Esophagus muscularis mucosa (tissue), 4 donors: ENCODE results near the gene NINJ2. TPM values are rescaled to one million over a fixed set of nuclear protein-coding genes. Genes with fewer than 3 reads are reported as not detected.

Experiments
- DNase-seq: peaks from one replicate; pipeline ENCODE4 v3.0.0-alpha.2; 2017; ENCODE audit errors: extremely low spot score
- H3K27ac ChIP-seq, 4 donors: fragments of 200-600 bp; sonication (generic); replicated peaks in 1 of 4; 1 replicate in 3 of 4; 2 replicates in 1 of 4; pipeline ENCODE4 v1.5.1; 2016 to 2019; ENCODE audit warnings: mild to moderate bottlenecking in 1 of 4
- H3K27me3 ChIP-seq, 4 donors: fragments of 200-600 bp; sonication (generic); one replicate each; pipeline versions ENCODE4 v1.5.1 to v1.6.0; 2016 to 2019
- H3K36me3 ChIP-seq, 4 donors: fragments of 200-600 bp; sonication (generic); one replicate each; pipeline ENCODE4 v1.5.1; 2016 to 2019
- H3K4me1 ChIP-seq, 4 donors: fragments of 200-600 bp; sonication (generic); one replicate each; pipeline ENCODE4 v1.5.1; 2016 to 2019
- H3K4me3 ChIP-seq, 4 donors: fragments of 200-600 bp; sonication (generic); 1 replicate in 2 of 4; 2 replicates in 2 of 4; pipeline ENCODE4 v1.5.1; 2016 to 2019; ENCODE audit warnings: mild to moderate bottlenecking in 4 of 4, moderate library complexity in 1 of 4
- H3K9me3 ChIP-seq, 4 donors: fragments of 200-600 bp; sonication (generic); 1 replicate in 3 of 4; 2 replicates in 1 of 4; pipeline ENCODE4 v1.5.1; 2016 to 2019
- CTCF ChIP-seq, 3 experiments: fragments of 200-600 bp in 2 of 3; fragments of 450-650 bp in 1 of 3; sonication (generic) in 2 of 3; IDR thresholded peaks; one replicate each; pipeline ENCODE4 v1.5.1; 2017 to 2019; ENCODE audit warnings: antibody characterized with exemption in 3 of 3, mild to moderate bottlenecking in 2 of 3, moderate library complexity in 1 of 3
- EP300 ChIP-seq: sonication (generic); formaldehyde crosslinking; IDR thresholded peaks from one replicate; pipeline ENCODE4 v1.6.1; 2017; ENCODE audit warnings: antibody characterized with exemption
- POLR2A ChIP-seq: fragments of 450-650 bp; IDR thresholded peaks from one replicate; pipeline ENCODE4 v1.6.1; 2017; ENCODE audit warnings: antibody characterized with exemption, moderate library complexity, mild to moderate bottlenecking, low read depth
- POLR2AphosphoS5 ChIP-seq, 2 donors: sonication (generic); formaldehyde crosslinking; IDR thresholded peaks; one replicate each; pipeline ENCODE4 v1.6.1; 2017; ENCODE audit warnings: antibody characterized with exemption in 2 of 2
- WGBS: methylation state at CpG from one replicate; pipeline ENCODE4 v1.1.5; 2018; 5-methylcytosine and 5-hydroxymethylcytosine counted together
- intact Hi-C: fragments of 100-400 bp; cut with DNase I; formaldehyde crosslinking; loops from one replicate; pipeline ENCODE4 v1.15.1; 2023
- total RNA-seq, 4 donors: library from RNA; depleted of rRNA; stranded (reverse); fragments of >200 nt; gene quantifications; one replicate each; pipeline versions ENCODE4 v1.1.0 to v1.2.1, GENCODE V29; 2016

The NINJ2 gene
- total RNA-seq, 4 donors from 2014 or later, result 2.9 to 11.1 (median 7.1) TPM

DNA sequence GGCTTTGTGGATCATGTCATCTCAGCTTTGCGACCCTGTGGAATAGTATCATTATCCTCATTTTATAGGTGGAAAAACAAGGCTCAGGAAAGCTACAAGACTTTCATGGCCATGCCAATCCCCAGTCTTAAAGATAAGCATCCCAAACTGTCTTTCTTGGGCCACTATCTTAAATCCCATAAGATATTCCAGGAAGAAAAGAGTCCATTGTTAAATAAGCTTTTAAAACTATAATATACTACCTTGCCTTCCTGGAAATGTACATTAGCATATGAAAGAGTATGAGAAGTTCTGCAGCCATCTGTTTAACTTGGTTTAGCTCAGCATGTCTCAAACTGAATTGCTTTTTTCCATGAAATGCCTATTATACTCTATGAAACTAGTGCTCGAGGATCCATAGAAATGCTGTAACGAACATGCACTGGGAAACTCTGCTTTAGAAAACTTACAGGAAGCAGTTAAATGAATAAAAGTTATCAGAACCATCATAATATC lies 126.4 kb downstream of the NINJ2 start:
- intact Hi-C loops, result no loop called here
- Histone ChIP-seq H3K4me3 (no peak overlapping the region), H3K4me1 (peaks cover 0 to 9% (median 7%) of the 10 kb centered on the region in 4 donors), H3K9me3 (peaks cover 0 to 8% (median 4%) of the 10 kb centered on the region in 4 donors), H3K27me3 (peaks cover 0 to 15% (median 0%) of the 10 kb centered on the region in 4 donors), H3K36me3 (no peaks in the 10 kb centered on the region), H3K27ac (no peak overlapping the region)
- DNase-seq, result no peak
- WGBS, result 91% methylated on average over 3 of the region's 3 CpGs
- no peak for TF ChIP-seq EP300
- TF ChIP-seq POLR2AphosphoS5 (IDR thresholded peaks at IDR 0.05), result no peak
- no peak for TF ChIP-seq POLR2A
- no peak for TF ChIP-seq CTCF (IDR thresholded peaks at IDR 0.05)

- Histone ChIP-seq H3K36me3 (no peaks in the 10 kb centered on the region), H3K4me3 (no peak overlapping the region), H3K9me3 (peaks cover 0 to 8% (median 4%) of the 10 kb centered on the region in 4 donors), H3K27ac (no peak overlapping the region), H3K27me3 (peaks cover 0 to 15% (median 0%) of the 10 kb centered on the region in 4 donors), H3K4me1 (peaks cover 0 to 9% (median 4%) of the 10 kb centered on the region in 4 donors)
- TF ChIP-seq POLR2AphosphoS5 (IDR thresholded peaks at IDR 0.05) (no peak), POLR2A (no peak), CTCF (IDR thresholded peaks at IDR 0.05) (no peak), EP300 (no peak)
- intact Hi-C loops, result no loop called here
- WGBS, result 88% methylated on average over 7 of the region's 7 CpGs
- no peak for DNase-seq
Measured at GRCh38 chr12:535396-535795, 127.8 kb downstream of the NINJ2 start.

DNA sequence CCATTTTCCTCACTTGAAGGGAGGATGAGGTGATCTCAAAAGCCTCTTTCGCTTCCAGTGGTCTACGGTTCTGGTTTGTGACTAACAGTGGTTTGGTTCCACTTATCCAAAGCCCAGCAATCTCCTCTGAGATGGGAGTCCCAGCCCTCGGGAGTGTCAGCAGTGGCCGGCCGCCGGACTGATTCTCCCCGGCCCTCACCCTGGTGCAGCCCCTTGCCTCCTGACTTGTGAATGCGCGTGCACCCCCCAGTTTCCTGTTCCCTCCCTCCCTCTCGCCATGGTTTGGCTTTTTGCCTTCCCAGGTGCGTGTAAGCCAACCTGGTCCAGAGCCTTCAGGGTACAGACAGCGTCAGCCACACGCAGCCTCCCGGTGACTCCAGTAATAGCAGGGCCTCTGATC lies 129.0 kb downstream of the NINJ2 start:
- H3K27ac ChIP-seq, result no peak overlapping the region
- H3K27me3 ChIP-seq, result peaks cover 0 to 15% (median 0%) of the 10 kb centered on the region in 4 donors
- intact Hi-C loops, result no loop called here
- no peak for DNase-seq
- TF ChIP-seq CTCF (IDR thresholded peaks at IDR 0.05) (no peak), POLR2A (no peak), EP300 (no peak), POLR2AphosphoS5 (IDR thresholded peaks at IDR 0.05) (no peak)
- H3K9me3 ChIP-seq, result peaks cover 0 to 8% (median 4%) of the 10 kb centered on the region in 4 donors
- no peak overlapping the region for H3K4me3 ChIP-seq
- peaks cover 0 to 8% (median 4%) of the 10 kb centered on the region in 4 donors for H3K4me1 ChIP-seq
- 88% methylated on average over 11 of the region's 14 CpGs for WGBS
- no peaks in the 10 kb centered on the region for H3K36me3 ChIP-seq

DNA sequence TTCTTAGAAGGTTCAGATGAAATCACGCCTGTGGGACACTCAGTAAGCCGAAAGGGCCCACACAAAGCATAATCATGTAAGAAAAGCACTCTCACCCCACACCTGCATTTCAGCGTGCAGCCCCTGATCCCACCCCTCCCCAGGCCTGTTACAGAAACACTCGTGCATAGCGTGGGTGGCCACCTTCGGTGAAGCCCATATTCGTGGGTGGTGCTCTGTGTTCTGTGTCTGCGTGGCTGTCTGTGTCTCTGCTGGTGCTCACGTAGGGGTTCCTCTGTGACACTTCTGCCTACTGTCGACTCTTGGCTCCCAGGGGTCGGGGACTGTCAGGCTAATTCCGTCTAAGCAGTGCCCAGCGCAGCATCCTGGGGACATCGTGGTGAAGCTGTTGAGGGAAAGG lies 129.5 kb downstream of the NINJ2 start:
- H3K36me3 ChIP-seq, result no peaks in the 10 kb centered on the region
- TF ChIP-seq POLR2AphosphoS5 (IDR thresholded peaks at IDR 0.05), result no peak
- TF ChIP-seq POLR2A, result no peak
- TF ChIP-seq EP300, result no peak
- TF ChIP-seq CTCF (IDR thresholded peaks at IDR 0.05), result no peak
- no peak overlapping the region for H3K4me3 ChIP-seq
- H3K9me3 ChIP-seq, result peaks cover 0 to 8% (median 4%) of the 10 kb centered on the region in 4 donors
- DNase-seq, result no peak
- intact Hi-C loops, result no loop called here
- 93% methylated on average over 14 of the region's 14 CpGs for WGBS
- H3K27me3 ChIP-seq, result peaks cover 0 to 15% (median 0%) of the 10 kb centered on the region in 4 donors
- no peak overlapping the region for H3K27ac ChIP-seq
- peaks cover 0 to 4% (median 2%) of the 10 kb centered on the region in 4 donors for H3K4me1 ChIP-seq
